ENCODE data around the gene ADGRG6.
A peak's percentile ranks its signal among the peaks of the same experiment; 100 is the strongest.

The ADGRG6 gene

DNA sequence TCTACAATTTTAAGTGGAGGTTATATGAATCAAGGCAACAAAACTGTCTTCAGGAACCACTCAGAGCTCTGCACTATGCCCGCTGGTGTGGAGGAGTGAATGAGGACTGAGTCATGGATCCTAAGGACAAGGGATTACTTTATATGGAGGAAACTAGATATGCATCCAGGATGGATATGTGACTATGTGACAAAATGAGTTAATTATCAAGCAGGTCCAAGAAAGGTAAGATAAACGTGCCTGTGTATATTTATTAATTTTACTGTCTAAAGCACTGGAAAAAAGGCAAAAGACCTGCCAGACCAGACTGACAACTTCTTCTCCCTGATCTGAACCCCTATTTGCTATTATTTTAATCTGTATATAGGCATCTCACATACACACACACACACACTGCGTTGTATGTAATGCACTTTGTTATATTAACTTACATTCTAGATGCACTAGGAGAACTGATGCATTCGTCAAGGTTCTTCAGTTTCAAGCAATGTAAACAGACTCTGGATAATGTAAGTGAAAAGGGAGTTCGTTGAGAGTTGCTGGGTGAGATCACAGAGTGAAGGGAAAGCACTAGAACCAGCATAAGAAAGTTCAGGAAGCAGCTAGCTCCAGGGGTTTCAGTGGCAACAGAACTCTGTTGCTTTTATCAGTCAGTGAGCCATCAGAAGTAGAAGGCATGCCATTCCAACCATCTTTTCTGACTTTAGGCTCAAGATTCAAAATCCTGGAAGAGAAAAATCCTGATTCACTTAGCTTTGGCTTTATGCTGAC, 26.4 kb upstream of the ADGRG6 start (continued):
- TF ChIP-seq, protein P1, sequence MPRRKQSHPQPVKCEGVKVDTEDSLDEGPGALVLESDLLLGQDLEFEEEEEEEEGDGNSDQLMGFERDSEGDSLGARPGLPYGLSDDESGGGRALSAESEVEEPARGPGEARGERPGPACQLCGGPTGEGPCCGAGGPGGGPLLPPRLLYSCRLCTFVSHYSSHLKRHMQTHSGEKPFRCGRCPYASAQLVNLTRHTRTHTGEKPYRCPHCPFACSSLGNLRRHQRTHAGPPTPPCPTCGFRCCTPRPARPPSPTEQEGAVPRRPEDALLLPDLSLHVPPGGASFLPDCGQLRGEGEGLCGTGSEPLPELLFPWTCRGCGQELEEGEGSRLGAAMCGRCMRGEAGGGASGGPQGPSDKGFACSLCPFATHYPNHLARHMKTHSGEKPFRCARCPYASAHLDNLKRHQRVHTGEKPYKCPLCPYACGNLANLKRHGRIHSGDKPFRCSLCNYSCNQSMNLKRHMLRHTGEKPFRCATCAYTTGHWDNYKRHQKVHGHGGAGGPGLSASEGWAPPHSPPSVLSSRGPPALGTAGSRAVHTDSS (tag by site-specific recombination; IDR thresholded peaks at IDR 0.05): no peak
- no peak for TF ChIP-seq TCF7L2 (IDR thresholded peaks at IDR 0.05; ENCODE audit: borderline replicate concordance, low read depth, low read length)
- peak; percentile 84 for TF ChIP-seq PRDM1 (tag by site-specific recombination; IDR thresholded peaks at IDR 0.05)
- TF ChIP-seq ZBTB17 (tag by site-specific recombination; IDR thresholded peaks at IDR 0.05): peak; percentile 71

DNA sequence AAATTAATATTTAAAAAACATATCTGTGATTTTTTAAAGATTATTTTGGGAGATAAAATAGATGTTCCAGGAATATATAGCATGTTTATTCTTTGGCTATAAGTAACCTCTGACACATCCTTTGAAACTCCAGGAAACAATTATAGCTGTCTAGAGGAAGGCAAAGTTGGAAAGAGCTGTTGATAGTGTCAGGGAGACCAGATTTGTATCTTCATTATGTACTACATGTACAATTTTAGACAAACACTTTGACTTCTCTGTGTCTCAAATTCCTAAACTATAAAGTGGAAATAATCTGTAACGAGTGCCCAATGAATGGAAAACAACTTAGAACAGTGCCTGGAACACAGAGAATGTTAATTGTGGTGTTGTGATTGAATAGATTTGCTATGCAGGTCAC, 25.6 kb upstream of the ADGRG6 start:
- Histone ChIP-seq H3K36me3 (ENCODE audit: control insufficient read depth in 2 of 2, insufficient read depth in 1 of 2, low read length in 2 of 2) (no peaks in the 10 kb centered on the region), H3K4me1 (ENCODE audit: control insufficient read depth, insufficient read depth, low read length) (no peaks in the 10 kb centered on the region), H3K9me3 (ENCODE audit: control insufficient read depth, insufficient read depth, low read depth, low read length) (no peaks in the 10 kb centered on the region), H3K4me3 (ENCODE audit: low read depth, low read length) (no peak overlapping the region), H3K27ac (ENCODE audit: extremely low read depth, low read depth, low read length) (no peak overlapping the region)
- TF ChIP-seq, protein P2, sequence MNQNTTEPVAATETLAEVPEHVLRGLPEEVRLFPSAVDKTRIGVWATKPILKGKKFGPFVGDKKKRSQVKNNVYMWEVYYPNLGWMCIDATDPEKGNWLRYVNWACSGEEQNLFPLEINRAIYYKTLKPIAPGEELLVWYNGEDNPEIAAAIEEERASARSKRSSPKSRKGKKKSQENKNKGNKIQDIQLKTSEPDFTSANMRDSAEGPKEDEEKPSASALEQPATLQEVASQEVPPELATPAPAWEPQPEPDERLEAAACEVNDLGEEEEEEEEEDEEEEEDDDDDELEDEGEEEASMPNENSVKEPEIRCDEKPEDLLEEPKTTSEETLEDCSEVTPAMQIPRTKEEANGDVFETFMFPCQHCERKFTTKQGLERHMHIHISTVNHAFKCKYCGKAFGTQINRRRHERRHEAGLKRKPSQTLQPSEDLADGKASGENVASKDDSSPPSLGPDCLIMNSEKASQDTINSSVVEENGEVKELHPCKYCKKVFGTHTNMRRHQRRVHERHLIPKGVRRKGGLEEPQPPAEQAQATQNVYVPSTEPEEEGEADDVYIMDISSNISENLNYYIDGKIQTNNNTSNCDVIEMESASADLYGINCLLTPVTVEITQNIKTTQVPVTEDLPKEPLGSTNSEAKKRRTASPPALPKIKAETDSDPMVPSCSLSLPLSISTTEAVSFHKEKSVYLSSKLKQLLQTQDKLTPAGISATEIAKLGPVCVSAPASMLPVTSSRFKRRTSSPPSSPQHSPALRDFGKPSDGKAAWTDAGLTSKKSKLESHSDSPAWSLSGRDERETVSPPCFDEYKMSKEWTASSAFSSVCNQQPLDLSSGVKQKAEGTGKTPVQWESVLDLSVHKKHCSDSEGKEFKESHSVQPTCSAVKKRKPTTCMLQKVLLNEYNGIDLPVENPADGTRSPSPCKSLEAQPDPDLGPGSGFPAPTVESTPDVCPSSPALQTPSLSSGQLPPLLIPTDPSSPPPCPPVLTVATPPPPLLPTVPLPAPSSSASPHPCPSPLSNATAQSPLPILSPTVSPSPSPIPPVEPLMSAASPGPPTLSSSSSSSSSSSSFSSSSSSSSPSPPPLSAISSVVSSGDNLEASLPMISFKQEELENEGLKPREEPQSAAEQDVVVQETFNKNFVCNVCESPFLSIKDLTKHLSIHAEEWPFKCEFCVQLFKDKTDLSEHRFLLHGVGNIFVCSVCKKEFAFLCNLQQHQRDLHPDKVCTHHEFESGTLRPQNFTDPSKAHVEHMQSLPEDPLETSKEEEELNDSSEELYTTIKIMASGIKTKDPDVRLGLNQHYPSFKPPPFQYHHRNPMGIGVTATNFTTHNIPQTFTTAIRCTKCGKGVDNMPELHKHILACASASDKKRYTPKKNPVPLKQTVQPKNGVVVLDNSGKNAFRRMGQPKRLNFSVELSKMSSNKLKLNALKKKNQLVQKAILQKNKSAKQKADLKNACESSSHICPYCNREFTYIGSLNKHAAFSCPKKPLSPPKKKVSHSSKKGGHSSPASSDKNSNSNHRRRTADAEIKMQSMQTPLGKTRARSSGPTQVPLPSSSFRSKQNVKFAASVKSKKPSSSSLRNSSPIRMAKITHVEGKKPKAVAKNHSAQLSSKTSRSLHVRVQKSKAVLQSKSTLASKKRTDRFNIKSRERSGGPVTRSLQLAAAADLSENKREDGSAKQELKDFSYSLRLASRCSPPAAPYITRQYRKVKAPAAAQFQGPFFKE (tag by site-specific recombination; IDR thresholded peaks at IDR 0.05; ENCODE audit: borderline replicate concordance): no peak
- TF ChIP-seq, protein P3, sequence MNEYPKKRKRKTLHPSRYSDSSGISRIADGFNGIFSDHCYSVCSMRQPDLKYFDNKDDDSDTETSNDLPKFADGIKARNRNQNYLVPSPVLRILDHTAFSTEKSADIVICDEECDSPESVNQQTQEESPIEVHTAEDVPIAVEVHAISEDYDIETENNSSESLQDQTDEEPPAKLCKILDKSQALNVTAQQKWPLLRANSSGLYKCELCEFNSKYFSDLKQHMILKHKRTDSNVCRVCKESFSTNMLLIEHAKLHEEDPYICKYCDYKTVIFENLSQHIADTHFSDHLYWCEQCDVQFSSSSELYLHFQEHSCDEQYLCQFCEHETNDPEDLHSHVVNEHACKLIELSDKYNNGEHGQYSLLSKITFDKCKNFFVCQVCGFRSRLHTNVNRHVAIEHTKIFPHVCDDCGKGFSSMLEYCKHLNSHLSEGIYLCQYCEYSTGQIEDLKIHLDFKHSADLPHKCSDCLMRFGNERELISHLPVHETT (tag by site-specific recombination; IDR thresholded peaks at IDR 0.05): no peak
- TF ChIP-seq KLF16 (tag by site-specific recombination; IDR thresholded peaks at IDR 0.05) (no peak), ZNF266 (tag by site-specific recombination; IDR thresholded peaks at IDR 0.05; ENCODE audit: low read depth) (no peak), OSR2 (tag by site-specific recombination; IDR thresholded peaks at IDR 0.05) (no peak), ZNF426 (tag by site-specific recombination; IDR thresholded peaks at IDR 0.05) (no peak), ZNF223 (tag by site-specific recombination; IDR thresholded peaks at IDR 0.05) (no peak), ZNF112 (tag by site-specific recombination; IDR thresholded peaks at IDR 0.05) (no peak)
- TF ChIP-seq, protein P4, sequence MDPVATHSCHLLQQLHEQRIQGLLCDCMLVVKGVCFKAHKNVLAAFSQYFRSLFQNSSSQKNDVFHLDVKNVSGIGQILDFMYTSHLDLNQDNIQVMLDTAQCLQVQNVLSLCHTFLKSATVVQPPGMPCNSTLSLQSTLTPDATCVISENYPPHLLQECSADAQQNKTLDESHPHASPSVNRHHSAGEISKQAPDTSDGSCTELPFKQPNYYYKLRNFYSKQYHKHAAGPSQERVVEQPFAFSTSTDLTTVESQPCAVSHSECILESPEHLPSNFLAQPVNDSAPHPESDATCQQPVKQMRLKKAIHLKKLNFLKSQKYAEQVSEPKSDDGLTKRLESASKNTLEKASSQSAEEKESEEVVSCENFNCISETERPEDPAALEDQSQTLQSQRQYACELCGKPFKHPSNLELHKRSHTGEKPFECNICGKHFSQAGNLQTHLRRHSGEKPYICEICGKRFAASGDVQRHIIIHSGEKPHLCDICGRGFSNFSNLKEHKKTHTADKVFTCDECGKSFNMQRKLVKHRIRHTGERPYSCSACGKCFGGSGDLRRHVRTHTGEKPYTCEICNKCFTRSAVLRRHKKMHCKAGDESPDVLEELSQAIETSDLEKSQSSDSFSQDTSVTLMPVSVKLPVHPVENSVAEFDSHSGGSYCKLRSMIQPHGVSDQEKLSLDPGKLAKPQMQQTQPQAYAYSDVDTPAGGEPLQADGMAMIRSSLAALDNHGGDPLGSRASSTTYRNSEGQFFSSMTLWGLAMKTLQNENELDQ (tag by site-specific recombination; IDR thresholded peaks at IDR 0.05; ENCODE audit: low read depth): no peak
- TF ChIP-seq, protein P5, sequence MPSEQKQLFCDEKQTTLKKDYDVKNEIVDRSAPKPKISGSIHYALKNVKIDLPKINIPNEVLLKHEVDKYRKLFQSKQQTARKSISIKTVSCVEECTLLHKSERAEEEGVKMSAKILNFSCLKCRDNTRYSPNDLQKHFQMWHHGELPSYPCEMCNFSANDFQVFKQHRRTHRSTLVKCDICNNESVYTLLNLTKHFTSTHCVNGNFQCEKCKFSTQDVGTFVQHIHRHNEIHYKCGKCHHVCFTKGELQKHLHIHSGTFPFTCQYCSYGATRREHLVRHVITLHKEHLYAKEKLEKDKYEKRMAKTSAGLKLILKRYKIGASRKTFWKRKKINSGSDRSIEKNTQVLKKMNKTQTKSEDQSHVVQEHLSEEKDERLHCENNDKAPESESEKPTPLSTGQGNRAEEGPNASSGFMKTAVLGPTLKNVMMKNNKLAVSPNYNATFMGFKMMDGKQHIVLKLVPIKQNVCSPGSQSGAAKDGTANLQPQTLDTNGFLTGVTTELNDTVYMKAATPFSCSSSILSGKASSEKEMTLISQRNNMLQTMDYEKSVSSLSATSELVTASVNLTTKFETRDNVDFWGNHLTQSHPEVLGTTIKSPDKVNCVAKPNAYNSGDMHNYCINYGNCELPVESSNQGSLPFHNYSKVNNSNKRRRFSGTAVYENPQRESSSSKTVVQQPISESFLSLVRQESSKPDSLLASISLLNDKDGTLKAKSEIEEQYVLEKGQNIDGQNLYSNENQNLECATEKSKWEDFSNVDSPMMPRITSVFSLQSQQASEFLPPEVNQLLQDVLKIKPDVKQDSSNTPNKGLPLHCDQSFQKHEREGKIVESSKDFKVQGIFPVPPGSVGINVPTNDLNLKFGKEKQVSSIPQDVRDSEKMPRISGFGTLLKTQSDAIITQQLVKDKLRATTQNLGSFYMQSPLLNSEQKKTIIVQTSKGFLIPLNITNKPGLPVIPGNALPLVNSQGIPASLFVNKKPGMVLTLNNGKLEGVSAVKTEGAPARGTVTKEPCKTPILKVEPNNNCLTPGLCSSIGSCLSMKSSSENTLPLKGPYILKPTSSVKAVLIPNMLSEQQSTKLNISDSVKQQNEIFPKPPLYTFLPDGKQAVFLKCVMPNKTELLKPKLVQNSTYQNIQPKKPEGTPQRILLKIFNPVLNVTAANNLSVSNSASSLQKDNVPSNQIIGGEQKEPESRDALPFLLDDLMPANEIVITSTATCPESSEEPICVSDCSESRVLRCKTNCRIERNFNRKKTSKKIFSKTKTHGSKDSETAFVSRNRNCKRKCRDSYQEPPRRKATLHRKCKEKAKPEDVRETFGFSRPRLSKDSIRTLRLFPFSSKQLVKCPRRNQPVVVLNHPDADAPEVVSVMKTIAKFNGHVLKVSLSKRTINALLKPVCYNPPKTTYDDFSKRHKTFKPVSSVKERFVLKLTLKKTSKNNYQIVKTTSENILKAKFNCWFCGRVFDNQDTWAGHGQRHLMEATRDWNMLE (tag by site-specific recombination; conservative IDR thresholded peaks at IDR 0.05; ENCODE audit: low read depth): no peak
- ChIA-PET CTCF (interaction anchor here (1.1 kb wide), 1 partner anchor 111 kb away, joined by 4 read pairs; no protein-coding TSS in a partner anchor), POLR2A (interaction anchor here (0.9 kb wide), 1 partner anchor 13 kb away, joined by 3 read pairs; no protein-coding TSS in a partner anchor)
